Cardiac fibroblast (primary cell): ENCODE data around the gene CTNNAL1.
A peak's percentile ranks its signal among the peaks of the same experiment; 100 is the strongest.

Experiments
- DNase-seq, 2 donors: peaks; one replicate each; pipeline versions ENCODE4 v3.0.0 to v3.0.0-alpha.2; 2010; ENCODE audit warnings: low read depth in 2 of 2
- H3K4me3 ChIP-seq, 2 donors: replicated peaks in 1 of 2; 1 replicate in 1 of 2; 2 replicates in 1 of 2; pipeline ENCODE4 v1.5.1; 2011; ENCODE audit warnings: low read depth in 2 of 2, low read length in 2 of 2, mild to moderate bottlenecking in 2 of 2, moderate library complexity in 1 of 2
- CTCF ChIP-seq: IDR thresholded peaks from one replicate; pipeline ENCODE4 v1.5.1; 2011; ENCODE audit warnings: low read depth, mild to moderate bottlenecking, low read length, inconsistent platforms

The CTNNAL1 gene

GRCh38 chr9:109017061-109017460 is 3.8 kb upstream of the CTNNAL1 start:
- no peak for TF ChIP-seq CTCF

GRCh38 chr9:109016132-109016531 is 2.8 kb upstream of the CTNNAL1 start:
- TF ChIP-seq CTCF: no peak
- no peak overlapping the region for H3K4me3 ChIP-seq
- no peak for DNase-seq

More at GRCh38 chr9:109017061-109017460, 3.8 kb upstream of the CTNNAL1 start:
- H3K4me3 ChIP-seq: no peak overlapping the region
- peak in 1 of 2 donors; percentile 43 for DNase-seq

GRCh38 chr9:109014608-109015280 is 1.4 kb upstream of the CTNNAL1 start:
- no peak for TF ChIP-seq CTCF
- H3K4me3 ChIP-seq: no peak overlapping the region
- peak in 1 of 2 donors; percentile 36 for DNase-seq

GRCh38 chr9:109013679-109014607 is 644 bp upstream of the CTNNAL1 start:
- no peak for TF ChIP-seq CTCF
- H3K4me3 ChIP-seq: peak overlapping the region; percentile 3 to 50
- DNase-seq: peak; percentile 78 to 88

- peak overlapping the region; percentile 72 to 82 for H3K4me3 ChIP-seq
- DNase-seq: peak; percentile 89 to 94
- TF ChIP-seq CTCF: no peak
Observed at GRCh38 chr9:109012009-109012875, 1.1 kb downstream of the CTNNAL1 start.

- DNase-seq: peak in 1 of 2 donors; percentile 52
- peak overlapping the region in 1 of 2 donors; percentile 82 for H3K4me3 ChIP-seq
- TF ChIP-seq CTCF: no peak
Observed at GRCh38 chr9:109011231-109011671, 2.0 kb downstream of the CTNNAL1 start.
